Kidney epithelial cell (primary cell): ENCODE measurements around the gene INHBA. TPM values are rescaled to one million over a fixed set of nuclear protein-coding genes. Genes with fewer than 3 reads are reported as not detected.

Experiments
- DNase-seq: peaks from one replicate; pipeline ENCODE4 v3.0.0-alpha.2; 2010; ENCODE audit warnings: low read depth
- H3K27me3 ChIP-seq: 2 replicates; pipeline ENCODE4 v1.6.0; 2011; ENCODE audit warnings: low read length; ENCODE audit not compliant: control insufficient read depth, insufficient read depth
- H3K36me3 ChIP-seq: 2 replicates; pipeline ENCODE4 v1.5.1; 2011; ENCODE audit warnings: low read length; ENCODE audit not compliant: control insufficient read depth, insufficient read depth
- H3K4me3 ChIP-seq: 2 replicates; pipeline ENCODE4 v1.5.1; 2011; ENCODE audit warnings: low read depth, mild to moderate bottlenecking, control low read depth, low read length
- CTCF ChIP-seq: IDR thresholded peaks from 2 replicates; pipeline ENCODE4 v1.5.1; 2011; ENCODE audit warnings: mild to moderate bottlenecking, moderate library complexity, low read length, control low read depth, inconsistent platforms; ENCODE audit not compliant: insufficient read depth, poor library complexity, severe bottlenecking
- total RNA-seq: library from RNA; depleted of rRNA; stranded (reverse); fragments of >200 nt; gene quantifications from 2 replicates; pipeline ENCODE4 v1.2.3, GENCODE V29; 2015

The INHBA gene
- total RNA-seq, 1 donor from 2014 or later = 77.1 TPM

GRCh38 chr7:41744161-41744560 is 41.3 kb upstream of the INHBA start:
- Histone ChIP-seq H3K27me3 (no peaks in the 10 kb centered on the region), H3K36me3 (no peaks in the 10 kb centered on the region), H3K4me3 (no peak overlapping the region)
- no peak for DNase-seq
- TF ChIP-seq CTCF = no peak

GRCh38 chr7:41742401-41743020 is 39.6 kb upstream of the INHBA start:
- Histone ChIP-seq H3K27me3 (no peaks in the 10 kb centered on the region), H3K36me3 (no peaks in the 10 kb centered on the region), H3K4me3 (no peak overlapping the region)
- no peak for DNase-seq
- TF ChIP-seq CTCF = no peak

- no peak overlapping the region for H3K4me3 ChIP-seq
Observed at GRCh38 chr7:41738806-41739205, 35.9 kb upstream of the INHBA start.

GRCh38 chr7:41738336-41738735 is 35.4 kb upstream of the INHBA start:
- H3K4me3 ChIP-seq = no peak overlapping the region
- DNase-seq = no peak
- no peak for TF ChIP-seq CTCF
- no peaks in the 10 kb centered on the region for H3K27me3 ChIP-seq
- H3K36me3 ChIP-seq = no peaks in the 10 kb centered on the region

More at GRCh38 chr7:41738806-41739205, 35.9 kb upstream of the INHBA start:
- no peak for TF ChIP-seq CTCF
- no peak for DNase-seq
- Histone ChIP-seq H3K27me3 (no peaks in the 10 kb centered on the region), H3K36me3 (no peaks in the 10 kb centered on the region)

GRCh38 chr7:41735206-41735605 is 32.3 kb upstream of the INHBA start:
- H3K36me3 ChIP-seq = no peaks in the 10 kb centered on the region
- DNase-seq = no peak
- H3K4me3 ChIP-seq = no peak overlapping the region
- TF ChIP-seq CTCF = no peak
- no peaks in the 10 kb centered on the region for H3K27me3 ChIP-seq

GRCh38 chr7:41732843-41733306 is 30.0 kb upstream of the INHBA start:
- peak; percentile 10 for DNase-seq
- TF ChIP-seq CTCF = no peak
- Histone ChIP-seq H3K4me3 (no peak overlapping the region), H3K27me3 (no peaks in the 10 kb centered on the region), H3K36me3 (no peaks in the 10 kb centered on the region)
